Caco-2 (cell line): ENCODE results near the gene CACNA1I. TPM values are rescaled to one million over a fixed set of nuclear protein-coding genes. Genes with fewer than 3 reads are reported as not detected.

Source experiments
- BruUV-seq: library from RNA; stranded (reverse); fragments of 400-500 nt; replicated peaks from 2 replicates; lab custom pipeline; 2021; lab: Mats Ljungman, UMichigan
- CTCF ChIA-PET: fragments of 300-600 bp; sonication (Branson Sonifier 250); formaldehyde crosslinking; loops from one replicate; lab custom pipeline; 2022; ENCODE audit warnings: antibody characterized with exemption; lab: Charles Lee
- POLR2A ChIA-PET: fragments of 300-600 bp; sonication (Branson Sonifier 250); formaldehyde crosslinking; loops from one replicate; lab custom pipeline; 2022; ENCODE audit warnings: antibody characterized with exemption; lab: Charles Lee
- DNase-seq, 2 experiments: peaks; one replicate each; pipeline versions ENCODE4 v3.0.0 to v3.0.0-alpha.2; 2020 to 2022
- H3K27me3 ChIP-seq: replicated peaks from 2 replicates; pipeline ENCODE4 v1.6.0; 2011; ENCODE audit warnings: low read length; ENCODE audit not compliant: control insufficient read depth, insufficient read depth
- H3K36me3 ChIP-seq: 2 replicates; pipeline ENCODE4 v1.5.1; 2011; ENCODE audit warnings: low read length; ENCODE audit not compliant: control insufficient read depth, insufficient read depth
- H3K4me1 ChIP-seq: fragments of 250-450 bp; sonication (Bioruptor Pico); 2 replicates; pipeline ENCODE4 v1.5.1; 2020; ENCODE audit warnings: mild to moderate bottlenecking
- H3K4me3 ChIP-seq: 2 replicates; pipeline ENCODE4 v1.5.1; 2011; ENCODE audit warnings: low read depth, mild to moderate bottlenecking, control low read depth, low read length
- H3K9me3 ChIP-seq: fragments of 250-450 bp; sonication (Bioruptor Pico); 2 replicates; pipeline ENCODE4 v1.5.1; 2020; ENCODE audit warnings: mild to moderate bottlenecking, moderate library complexity
- H3K27ac Mint-ChIP-seq: one replicate; pipeline ENCODE4 v1.8.0; 2022; ENCODE audit warnings: mixed read lengths; ENCODE audit not compliant: unreplicated experiment
- H3K27me3 Mint-ChIP-seq: one replicate; pipeline ENCODE4 v1.8.0; 2022; ENCODE audit warnings: mixed read lengths; ENCODE audit not compliant: insufficient read depth, unreplicated experiment
- H3K36me3 Mint-ChIP-seq: one replicate; pipeline ENCODE4 v1.8.0; 2022; ENCODE audit warnings: mild to moderate bottlenecking, mixed read lengths; ENCODE audit not compliant: insufficient read depth, unreplicated experiment
- H3K4me1 Mint-ChIP-seq: one replicate; pipeline ENCODE4 v1.8.0; 2022; ENCODE audit warnings: low read depth, mixed read lengths; ENCODE audit not compliant: unreplicated experiment
- H3K4me3 Mint-ChIP-seq: one replicate; pipeline ENCODE4 v1.8.0; 2022; ENCODE audit warnings: mild to moderate bottlenecking, moderate library complexity, mixed read lengths; ENCODE audit not compliant: unreplicated experiment
- H3K9me3 Mint-ChIP-seq: one replicate; pipeline ENCODE4 v1.8.0; 2022; ENCODE audit warnings: mixed read lengths; ENCODE audit not compliant: unreplicated experiment
- CTCF ChIP-seq, 2 experiments: fragments of 200-600 bp in 1 of 2; IDR thresholded peaks; 1 replicate in 1 of 2; 2 replicates in 1 of 2; pipeline versions ENCODE4 v1.5.1 to v1.8.0; 2011 to 2022; ENCODE audit warnings: antibody characterized with exemption in 1 of 2, control low read depth in 1 of 2, inconsistent platforms in 1 of 2, low read depth in 1 of 2, low read length in 1 of 2, mild to moderate bottlenecking in 1 of 2, moderate library complexity in 1 of 2; ENCODE audit not compliant: insufficient read depth in 1 of 2, severe bottlenecking in 1 of 2, unreplicated experiment in 1 of 2
- intact Hi-C: fragments of 100-400 bp; cut with micrococcal nuclease; formaldehyde crosslinking; loops from one replicate; pipeline ENCODE4 v1.10.0; 2022; ENCODE audit not compliant: unreplicated experiment
- total RNA-seq: library from RNA; stranded (reverse); gene quantifications from 2 replicates; pipeline ENCODE4 v1.2.3, GENCODE V29; 2022

Gene CACNA1I
- total RNA-seq, 1 experiment from 2014 or later, result not detected

- DNase-seq, result no peak
- Mint-ChIP-seq H3K27ac (peak overlapping the region; percentile 77), H3K4me3 (peak overlapping the region; percentile 53), H3K27me3 (no peaks in the 10 kb centered on the region), H3K4me1 (peaks cover 48% of the 10 kb centered on the region), H3K9me3 (no peaks in the 10 kb centered on the region), H3K36me3 (peaks cover 84% of the 10 kb centered on the region)
- no peak overlapping the region for H3K4me3 ChIP-seq
- ChIA-PET POLR2A (interaction anchor here (0.6 to 1.4 kb wide), 6 partner anchors 10 to 211 kb away, joined by 3 to 40 read pairs (median 4); partner anchors contain the start of genes ATF4, MIEF1, RPL3 and TAB1), CTCF (interaction anchor here (0.7 to 1.7 kb wide), 23 partner anchors 10 to 514 kb away, joined by 3 to 36 read pairs (median 5); partner anchors contain the start of genes ATF4, MIEF1 and TAB1)
- H3K36me3 ChIP-seq, result peaks cover 6% of the 10 kb centered on the region
- no TSS peak for BruUV-seq
- no peaks in the 10 kb centered on the region for H3K27me3 ChIP-seq
- H3K4me1 ChIP-seq, result peaks cover 40% of the 10 kb centered on the region
- TF ChIP-seq CTCF (IDR thresholded peaks at IDR 0.05; ENCODE audit: insufficient read depth in 1 of 2, low read depth in 1 of 2, low read length in 1 of 2, severe bottlenecking in 1 of 2, unreplicated experiment in 1 of 2), result no peak
- no peaks in the 10 kb centered on the region for H3K9me3 ChIP-seq
- intact Hi-C loops, result loop anchor here (1.0 to 10.0 kb wide), 3 partner anchors 67 to 212 kb away; partner anchors contain the start of genes RPL3 and SYNGR1
These were observed 41.1 kb upstream of the CACNA1I start for GRCh38 chr22:39529487-39529851.

- peaks cover 43% of the 10 kb centered on the region for H3K4me1 Mint-ChIP-seq
- POLR2A ChIA-PET, result no interaction called here
These were observed 40.4 kb upstream of the CACNA1I start for GRCh38 chr22:39530116-39530515.

More at GRCh38 chr22:39530116-39530515, 40.4 kb upstream of the CACNA1I start:
- no peak for DNase-seq
- CTCF ChIA-PET, result interaction anchor here (1.1 to 1.7 kb wide), 2 partner anchors 10 to 40 kb away, joined by 6 to 8 read pairs; partner anchors contain the start of gene ATF4
- intact Hi-C loops, result loop anchor here (5.0 kb wide), 1 partner anchor 38 kb away; no protein-coding TSS in a partner anchor
- H3K36me3 ChIP-seq, result peaks cover 6% of the 10 kb centered on the region
- H3K4me3 ChIP-seq, result no peak overlapping the region
- no peaks in the 10 kb centered on the region for H3K27me3 Mint-ChIP-seq
- H3K27ac Mint-ChIP-seq, result peak overlapping the region; percentile 27
- H3K9me3 ChIP-seq, result no peaks in the 10 kb centered on the region
- no peaks in the 10 kb centered on the region for H3K9me3 Mint-ChIP-seq
- TF ChIP-seq CTCF (IDR thresholded peaks at IDR 0.05; ENCODE audit: insufficient read depth in 1 of 2, low read depth in 1 of 2, low read length in 1 of 2, severe bottlenecking in 1 of 2, unreplicated experiment in 1 of 2), result no peak
- H3K36me3 Mint-ChIP-seq, result peaks cover 77% of the 10 kb centered on the region
- peaks cover 41% of the 10 kb centered on the region for H3K4me1 ChIP-seq
- no peaks in the 10 kb centered on the region for H3K27me3 ChIP-seq
- H3K4me3 Mint-ChIP-seq, result peak overlapping the region; percentile 94
- no TSS peak for BruUV-seq
